ENCODE measurements around the gene ALPP.

DNA sequence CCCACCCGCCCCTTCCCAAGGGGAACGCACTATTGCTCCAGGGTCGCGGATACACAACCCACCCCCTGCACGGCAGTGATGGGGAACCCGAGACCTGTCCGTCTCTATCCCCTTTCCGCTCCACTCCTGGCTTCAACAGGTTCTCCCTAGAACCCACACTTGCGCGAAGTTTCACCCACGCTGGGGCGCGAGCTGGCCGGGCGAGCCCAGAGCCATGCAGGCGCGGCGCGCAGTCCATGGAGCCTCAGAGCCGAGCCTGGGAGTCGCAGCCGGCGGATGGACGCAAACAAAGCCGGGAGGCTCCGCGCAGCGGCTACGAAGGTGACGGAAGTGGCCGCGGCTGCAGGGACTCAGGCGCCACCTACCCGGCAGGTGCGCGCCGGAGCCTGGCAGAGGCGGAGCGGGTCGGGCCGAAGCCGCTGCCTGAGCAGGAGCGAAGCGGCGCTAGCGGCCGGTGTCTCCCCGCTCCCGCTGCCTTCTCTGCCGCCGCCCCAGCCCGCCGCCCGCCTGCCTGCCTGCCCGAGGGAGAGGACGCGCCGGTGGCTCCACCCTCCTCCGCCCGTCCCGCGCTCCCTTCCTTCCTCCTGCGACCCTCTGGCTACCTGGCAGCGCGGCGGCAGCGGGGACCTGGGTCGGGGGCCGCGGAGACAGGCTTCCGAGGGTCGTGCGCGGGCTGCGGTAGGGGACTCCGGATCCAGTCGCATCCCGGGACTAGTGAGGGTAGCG is 42.1 kb downstream of the ALPP start:
- TF ChIP-seq, protein P1, sequence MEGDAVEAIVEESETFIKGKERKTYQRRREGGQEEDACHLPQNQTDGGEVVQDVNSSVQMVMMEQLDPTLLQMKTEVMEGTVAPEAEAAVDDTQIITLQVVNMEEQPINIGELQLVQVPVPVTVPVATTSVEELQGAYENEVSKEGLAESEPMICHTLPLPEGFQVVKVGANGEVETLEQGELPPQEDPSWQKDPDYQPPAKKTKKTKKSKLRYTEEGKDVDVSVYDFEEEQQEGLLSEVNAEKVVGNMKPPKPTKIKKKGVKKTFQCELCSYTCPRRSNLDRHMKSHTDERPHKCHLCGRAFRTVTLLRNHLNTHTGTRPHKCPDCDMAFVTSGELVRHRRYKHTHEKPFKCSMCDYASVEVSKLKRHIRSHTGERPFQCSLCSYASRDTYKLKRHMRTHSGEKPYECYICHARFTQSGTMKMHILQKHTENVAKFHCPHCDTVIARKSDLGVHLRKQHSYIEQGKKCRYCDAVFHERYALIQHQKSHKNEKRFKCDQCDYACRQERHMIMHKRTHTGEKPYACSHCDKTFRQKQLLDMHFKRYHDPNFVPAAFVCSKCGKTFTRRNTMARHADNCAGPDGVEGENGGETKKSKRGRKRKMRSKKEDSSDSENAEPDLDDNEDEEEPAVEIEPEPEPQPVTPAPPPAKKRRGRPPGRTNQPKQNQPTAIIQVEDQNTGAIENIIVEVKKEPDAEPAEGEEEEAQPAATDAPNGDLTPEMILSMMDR (IDR thresholded peaks at IDR 0.05) = no peak
- no peak for TF ChIP-seq EZH2 (IDR thresholded peaks at IDR 0.05; ENCODE audit: borderline replicate concordance, insufficient read depth, low read depth, low read length, poor library complexity, severe bottlenecking)
